Parathyroid adenoma (tissue), 2 donors: ENCODE results near the gene UQCR11.

ENCODE experiments used
- H2AFZ ChIP-seq: fragments of 300-600 bp; sonication (generic); one replicate; pipeline ENCODE4 v1.7.0; 2017; ENCODE audit warnings: antibody characterized with exemption, mild to moderate bottlenecking
- H3K27ac ChIP-seq: fragments of 300-600 bp; sonication (generic); one replicate; pipeline ENCODE4 v1.7.0; 2017
- H3K27me3 ChIP-seq: fragments of 300-600 bp; sonication (generic); one replicate; pipeline ENCODE4 v1.7.0; 2017; ENCODE audit warnings: low read length; ENCODE audit not compliant: control insufficient read depth, insufficient read depth
- H3K36me3 ChIP-seq: fragments of 300-600 bp; sonication (generic); one replicate; pipeline ENCODE4 v1.7.0; 2017; ENCODE audit warnings: low read length; ENCODE audit not compliant: control insufficient read depth, insufficient read depth
- H3K4me1 ChIP-seq: fragments of 300-600 bp; sonication (generic); one replicate; pipeline ENCODE4 v1.7.0; 2017; ENCODE audit warnings: control low read depth
- H3K4me2 ChIP-seq: fragments of 300-600 bp; sonication (generic); one replicate; pipeline ENCODE4 v1.7.0; 2017; ENCODE audit warnings: low read length
- H3K4me3 ChIP-seq: fragments of 300-600 bp; sonication (generic); one replicate; pipeline ENCODE4 v1.7.0; 2017; ENCODE audit warnings: low read depth, low read length
- H3K79me2 ChIP-seq: fragments of 300-600 bp; sonication (generic); one replicate; pipeline ENCODE4 v1.7.0; 2017; ENCODE audit warnings: control low read depth
- H3K9ac ChIP-seq: fragments of 300-600 bp; sonication (generic); one replicate; pipeline ENCODE4 v1.7.0; 2017; ENCODE audit warnings: mild to moderate bottlenecking
- H3K9me3 ChIP-seq: fragments of 300-600 bp; sonication (generic); one replicate; pipeline ENCODE4 v1.7.0; 2017; ENCODE audit warnings: low read length; ENCODE audit not compliant: control insufficient read depth
- TF ChIP-seq, protein P1 (sequence below): fragments of 300-600 bp; sonication (generic); IDR thresholded peaks from one replicate; pipeline ENCODE4 v1.7.0; 2017; ENCODE audit warnings: antibody characterized with exemption, mild to moderate bottlenecking
- donor health status: primary hyperparathyroidism.

The UQCR11 gene

DNA sequence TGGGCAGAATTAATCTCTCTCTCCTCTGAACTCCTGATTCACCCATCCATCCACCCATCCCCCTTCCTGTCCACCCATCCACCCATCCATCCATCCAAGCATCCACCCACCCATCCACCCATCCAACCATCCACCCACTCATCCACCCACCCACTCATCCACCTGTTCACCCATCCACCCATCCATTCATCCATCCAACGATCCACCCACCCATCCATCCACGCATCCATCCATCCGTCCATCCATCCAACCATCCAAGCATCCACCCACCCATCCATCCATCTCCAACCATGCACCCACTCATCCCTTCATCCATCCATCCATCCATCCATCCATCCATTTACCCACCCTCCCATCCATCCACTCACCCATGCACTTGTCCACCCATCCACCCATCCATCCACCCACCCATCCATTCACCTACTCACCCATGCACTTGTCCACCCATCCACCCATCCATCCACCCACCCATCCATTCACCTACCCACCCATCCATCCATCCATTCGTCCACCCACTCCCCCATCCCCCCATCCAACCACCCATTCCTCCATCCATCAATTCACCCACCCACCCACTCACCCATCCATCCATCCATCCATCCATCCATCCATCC is 55.8 kb downstream of the UQCR11 start:
- no peaks in the 10 kb centered on the region for H3K9me3 ChIP-seq
- H3K4me1 ChIP-seq = no peaks in the 10 kb centered on the region
- no peaks in the 10 kb centered on the region for H3K36me3 ChIP-seq
- H3K27ac ChIP-seq = no peak overlapping the region
- no peak overlapping the region for H3K4me3 ChIP-seq
- no peaks in the 10 kb centered on the region for H3K27me3 ChIP-seq
- H3K4me2 ChIP-seq = no peak overlapping the region
- H2AFZ ChIP-seq = no peak overlapping the region
- no peak overlapping the region for H3K9ac ChIP-seq
- TF ChIP-seq, protein P1, sequence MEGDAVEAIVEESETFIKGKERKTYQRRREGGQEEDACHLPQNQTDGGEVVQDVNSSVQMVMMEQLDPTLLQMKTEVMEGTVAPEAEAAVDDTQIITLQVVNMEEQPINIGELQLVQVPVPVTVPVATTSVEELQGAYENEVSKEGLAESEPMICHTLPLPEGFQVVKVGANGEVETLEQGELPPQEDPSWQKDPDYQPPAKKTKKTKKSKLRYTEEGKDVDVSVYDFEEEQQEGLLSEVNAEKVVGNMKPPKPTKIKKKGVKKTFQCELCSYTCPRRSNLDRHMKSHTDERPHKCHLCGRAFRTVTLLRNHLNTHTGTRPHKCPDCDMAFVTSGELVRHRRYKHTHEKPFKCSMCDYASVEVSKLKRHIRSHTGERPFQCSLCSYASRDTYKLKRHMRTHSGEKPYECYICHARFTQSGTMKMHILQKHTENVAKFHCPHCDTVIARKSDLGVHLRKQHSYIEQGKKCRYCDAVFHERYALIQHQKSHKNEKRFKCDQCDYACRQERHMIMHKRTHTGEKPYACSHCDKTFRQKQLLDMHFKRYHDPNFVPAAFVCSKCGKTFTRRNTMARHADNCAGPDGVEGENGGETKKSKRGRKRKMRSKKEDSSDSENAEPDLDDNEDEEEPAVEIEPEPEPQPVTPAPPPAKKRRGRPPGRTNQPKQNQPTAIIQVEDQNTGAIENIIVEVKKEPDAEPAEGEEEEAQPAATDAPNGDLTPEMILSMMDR = no peak
- no peaks in the 10 kb centered on the region for H3K79me2 ChIP-seq
